GM12878 (cell line): ENCODE data around the gene ZBED5. TPM values are rescaled to one million over a fixed set of nuclear protein-coding genes. Genes with fewer than 3 reads are reported as not detected.

ENCODE experiments used
- BHLHE40 ChIP-seq, 2 experiments: fragments of 450-650 bp in 1 of 2; IDR thresholded peaks; 2 replicates each; pipeline ENCODE4 v1.6.1; 2011 to 2017; ENCODE audit warnings: low read depth in 2 of 2, borderline replicate concordance in 1 of 2, improper control_type of control experiment in 1 of 2, low read length in 1 of 2, mild to moderate bottlenecking in 1 of 2
- CHD4 ChIP-seq: fragments of 200-600 bp; sonication (generic); IDR thresholded peaks from 2 replicates; pipeline ENCODE4 v1.6.1; 2016; ENCODE audit warnings: mild to moderate bottlenecking
- CREB1 ChIP-seq: IDR thresholded peaks from 2 replicates; pipeline ENCODE4 v1.6.1; 2012; ENCODE audit warnings: low read depth, mild to moderate bottlenecking, inconsistent platforms
- GATAD2B ChIP-seq: fragments of 450-650 bp; conservative IDR thresholded peaks from 2 replicates; pipeline ENCODE4 v1.6.1; 2017; ENCODE audit warnings: low read depth, mild to moderate bottlenecking, moderate library complexity
- JUNB ChIP-seq: IDR thresholded peaks from 2 replicates; pipeline ENCODE4 v1.6.1; 2016; ENCODE audit warnings: antibody characterized with exemption, mild to moderate bottlenecking
- LARP7 ChIP-seq: fragments of 450-650 bp; IDR thresholded peaks from 2 replicates; pipeline ENCODE4 v1.6.1; 2017; ENCODE audit warnings: mild to moderate bottlenecking
- MEF2B ChIP-seq: fragments of 450-650 bp; IDR thresholded peaks from 2 replicates; pipeline ENCODE4 v1.6.1; 2018; ENCODE audit warnings: mild to moderate bottlenecking, moderate library complexity; ENCODE audit not compliant: partially characterized antibody, poor library complexity, severe bottlenecking
- NR2C1 ChIP-seq: fragments of 450-650 bp; IDR thresholded peaks from 2 replicates; pipeline ENCODE4 v1.6.1; 2017; ENCODE audit warnings: antibody characterized with exemption, mild to moderate bottlenecking, moderate library complexity
- PAX8 ChIP-seq: fragments of 450-650 bp; IDR thresholded peaks from 2 replicates; pipeline ENCODE4 v1.6.1; 2017; ENCODE audit warnings: mild to moderate bottlenecking, moderate library complexity
- RELA ChIP-seq: fragments of 450-650 bp; IDR thresholded peaks from 2 replicates; pipeline ENCODE4 v1.8.0; 2014; ENCODE audit warnings: borderline replicate concordance; ENCODE audit not compliant: partially characterized antibody
- SMARCA5 ChIP-seq: fragments of 450-650 bp; IDR thresholded peaks from 2 replicates; pipeline ENCODE4 v1.6.1; 2017; ENCODE audit warnings: mild to moderate bottlenecking
- SMC3 ChIP-seq: IDR thresholded peaks from 2 replicates; pipeline ENCODE4 v1.6.1; 2011; ENCODE audit warnings: low read length, improper control_type of control experiment, borderline replicate concordance
- SRF ChIP-seq, 2 experiments: IDR thresholded peaks; 2 replicates each; pipeline ENCODE4 v1.6.1; 2011; ENCODE audit warnings: low read depth in 2 of 2, low read length in 2 of 2, mild to moderate bottlenecking in 1 of 2, moderate library complexity in 1 of 2
- SUZ12 ChIP-seq: fragments of 200-600 bp; sonication (generic); IDR thresholded peaks from one replicate; pipeline ENCODE4 v1.6.1; 2018; ENCODE audit warnings: antibody characterized with exemption, mild to moderate bottlenecking; ENCODE audit not compliant: unreplicated experiment
- TBL1XR1 ChIP-seq: IDR thresholded peaks from 2 replicates; pipeline ENCODE4 v1.6.1; 2012; ENCODE audit warnings: low read depth, low read length, improper control_type of control experiment
- ZNF622 ChIP-seq: fragments of 450-650 bp; IDR thresholded peaks from 2 replicates; pipeline ENCODE4 v1.6.1; 2017; ENCODE audit warnings: mild to moderate bottlenecking, inconsistent platforms
- polyA plus RNA-seq, 11 experiments: library from polyadenylated mRNA; depleted of rRNA in 4 of 11; unstranded in 6 of 11; stranded (reverse) in 5 of 11; fragments of >200 nt; fragmentation: Nextera tagmentation in 4 of 11; fragmentation: Illumina TruSeq in 1 of 11; extraction: Ambion mirVana in 4 of 11; extraction: Trizol in 1 of 11; gene quantifications; 1 replicate in 1 of 11; 2 replicates in 10 of 11; pipeline versions ENCODE4 v1.2.1 to v1.2.3, GENCODE V29; 2011 to 2016; ENCODE audit warnings: inconsistent platforms in 2 of 11, missing spikeins in 2 of 11, low read depth in 1 of 11
- total RNA-seq, 4 experiments: library from RNA; depleted of rRNA in 3 of 4; stranded (reverse); fragments of >200 nt in 3 of 4; fragmentation: Illumina TruSeq in 1 of 4; extraction: Trizol in 1 of 4; gene quantifications; 2 replicates each; pipeline versions ENCODE4 v1.2.1 to v1.2.3, GENCODE V29; 2013 to 2021
- TF ChIP-seq, protein P1 (sequence below): fragments of 450-650 bp; formaldehyde crosslinking; IDR thresholded peaks from 2 replicates; pipeline ENCODE4 v1.4.0; 2022; ENCODE audit warnings: mild to moderate bottlenecking, moderate library complexity
- TF ChIP-seq, protein P2 (sequence below): fragments of 450-650 bp; IDR thresholded peaks from 2 replicates; pipeline ENCODE4 v1.6.1; 2018; ENCODE audit warnings: borderline replicate concordance, mild to moderate bottlenecking; ENCODE audit not compliant: partially characterized antibody
- TF ChIP-seq, protein P3 (sequence below): fragments of 450-650 bp; IDR thresholded peaks from 2 replicates; pipeline ENCODE4 v1.6.1; 2016; ENCODE audit warnings: mild to moderate bottlenecking, moderate library complexity, borderline replicate concordance

ZBED5 gene
- total and polyA plus RNA-seq, 10 of the 15 experiments (the other 5 are each of a cell fraction or from before 2014, with no cell fraction given): 27.3 to 86.8 (median 37.6) TPM

DNA sequence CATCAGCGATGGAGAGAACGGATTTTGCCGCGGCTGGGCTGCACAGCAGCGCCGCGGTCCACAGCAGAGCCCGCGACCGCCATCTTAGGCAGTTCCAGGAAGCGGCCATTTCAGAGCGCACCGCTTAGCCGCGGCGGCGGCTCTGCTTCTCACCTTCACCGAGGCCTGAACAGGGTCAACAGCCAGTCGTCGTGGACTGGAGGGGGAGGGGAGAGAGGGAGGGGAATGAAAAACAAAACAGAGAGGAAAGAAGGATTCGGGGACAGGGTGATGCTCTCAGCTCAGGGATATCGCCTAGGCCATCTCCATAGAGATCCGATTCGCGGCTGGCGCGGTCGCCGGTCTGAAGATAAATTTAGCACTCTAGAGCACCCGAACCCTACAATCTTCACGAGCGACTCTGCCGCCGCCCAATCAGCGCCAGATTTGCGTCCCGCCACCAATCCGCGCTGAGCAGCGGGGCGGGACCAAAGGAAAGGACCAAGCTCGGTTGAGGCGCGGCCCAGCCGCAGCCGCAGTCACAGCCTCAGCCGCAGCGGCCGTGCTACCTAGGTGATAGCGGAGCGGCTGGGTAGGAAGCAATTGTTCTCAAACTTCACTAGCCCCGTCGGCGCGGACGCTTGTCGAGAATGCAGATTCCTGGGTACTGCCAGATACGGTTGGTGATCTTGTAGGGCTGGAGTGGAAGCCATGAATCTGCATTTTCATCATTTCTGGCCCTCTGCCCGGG is at the start of gene ZBED5 (continued):
- 0 out of 4 replicates have a peak, but pooled peaks of 1 of the 2 experiments have one; percentile 48 for TF ChIP-seq SRF (IDR thresholded peaks at IDR 0.05; ENCODE audit: low read depth in 2 of 2, low read length in 2 of 2)
- peak; percentile 85 for TF ChIP-seq ZNF622
- TF ChIP-seq GATAD2B: peak; percentile 25
- TF ChIP-seq CREB1: peak; percentile 75; the same call in 1 of the 2 replicates
- TF ChIP-seq JUNB: no peak
- TF ChIP-seq MEF2B: peak; percentile 96
- no peak; the same call in 1 of the 2 replicates for TF ChIP-seq TBL1XR1
- TF ChIP-seq, protein P1, sequence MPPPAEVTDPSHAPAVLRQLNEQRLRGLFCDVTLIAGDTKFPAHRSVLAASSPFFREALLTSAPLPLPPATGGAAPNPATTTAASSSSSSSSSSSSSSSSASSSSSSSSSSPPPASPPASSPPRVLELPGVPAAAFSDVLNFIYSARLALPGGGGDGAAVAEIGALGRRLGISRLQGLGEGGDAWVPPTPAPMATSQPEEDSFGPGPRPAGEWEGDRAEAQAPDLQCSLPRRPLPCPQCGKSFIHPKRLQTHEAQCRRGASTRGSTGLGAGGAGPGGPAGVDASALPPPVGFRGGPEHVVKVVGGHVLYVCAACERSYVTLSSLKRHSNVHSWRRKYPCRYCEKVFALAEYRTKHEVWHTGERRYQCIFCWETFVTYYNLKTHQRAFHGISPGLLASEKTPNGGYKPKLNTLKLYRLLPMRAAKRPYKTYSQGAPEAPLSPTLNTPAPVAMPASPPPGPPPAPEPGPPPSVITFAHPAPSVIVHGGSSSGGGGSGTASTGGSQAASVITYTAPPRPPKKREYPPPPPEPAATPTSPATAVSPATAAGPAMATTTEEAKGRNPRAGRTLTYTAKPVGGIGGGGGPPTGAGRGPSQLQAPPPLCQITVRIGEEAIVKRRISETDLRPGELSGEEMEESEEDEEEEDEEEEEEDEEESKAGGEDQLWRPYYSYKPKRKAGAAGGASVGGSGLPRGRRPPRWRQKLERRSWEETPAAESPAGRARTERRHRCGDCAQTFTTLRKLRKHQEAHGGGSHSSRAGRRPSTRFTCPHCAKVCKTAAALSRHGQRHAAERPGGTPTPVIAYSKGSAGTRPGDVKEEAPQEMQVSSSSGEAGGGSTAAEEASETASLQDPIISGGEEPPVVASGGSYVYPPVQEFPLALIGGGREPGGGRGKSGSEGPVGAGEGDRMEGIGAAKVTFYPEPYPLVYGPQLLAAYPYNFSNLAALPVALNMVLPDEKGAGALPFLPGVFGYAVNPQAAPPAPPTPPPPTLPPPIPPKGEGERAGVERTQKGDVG: no peak
- TF ChIP-seq RELA: peak; percentile 29
- TF ChIP-seq, protein P2, sequence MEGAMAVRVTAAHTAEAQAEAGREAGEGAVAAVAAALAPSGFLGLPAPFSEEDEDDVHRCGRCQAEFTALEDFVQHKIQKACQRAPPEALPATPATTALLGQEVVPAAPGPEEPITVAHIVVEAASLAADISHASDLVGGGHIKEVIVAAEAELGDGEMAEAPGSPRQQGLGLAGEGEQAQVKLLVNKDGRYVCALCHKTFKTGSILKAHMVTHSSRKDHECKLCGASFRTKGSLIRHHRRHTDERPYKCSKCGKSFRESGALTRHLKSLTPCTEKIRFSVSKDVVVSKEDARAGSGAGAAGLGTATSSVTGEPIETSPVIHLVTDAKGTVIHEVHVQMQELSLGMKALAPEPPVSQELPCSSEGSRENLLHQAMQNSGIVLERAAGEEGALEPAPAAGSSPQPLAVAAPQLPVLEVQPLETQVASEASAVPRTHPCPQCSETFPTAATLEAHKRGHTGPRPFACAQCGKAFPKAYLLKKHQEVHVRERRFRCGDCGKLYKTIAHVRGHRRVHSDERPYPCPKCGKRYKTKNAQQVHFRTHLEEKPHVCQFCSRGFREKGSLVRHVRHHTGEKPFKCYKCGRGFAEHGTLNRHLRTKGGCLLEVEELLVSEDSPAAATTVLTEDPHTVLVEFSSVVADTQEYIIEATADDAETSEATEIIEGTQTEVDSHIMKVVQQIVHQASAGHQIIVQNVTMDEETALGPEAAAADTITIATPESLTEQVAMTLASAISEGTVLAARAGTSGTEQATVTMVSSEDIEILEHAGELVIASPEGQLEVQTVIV: no peak
- no peak for TF ChIP-seq SUZ12
- TF ChIP-seq NR2C1: peak; percentile 88
- peak; percentile 6 to 65; a peak in 2 of 4 replicates for TF ChIP-seq BHLHE40 (IDR thresholded peaks at IDR 0.05; ENCODE audit: borderline replicate concordance in 1 of 2, low read depth in 2 of 2, low read length in 1 of 2)
- TF ChIP-seq, protein P3, sequence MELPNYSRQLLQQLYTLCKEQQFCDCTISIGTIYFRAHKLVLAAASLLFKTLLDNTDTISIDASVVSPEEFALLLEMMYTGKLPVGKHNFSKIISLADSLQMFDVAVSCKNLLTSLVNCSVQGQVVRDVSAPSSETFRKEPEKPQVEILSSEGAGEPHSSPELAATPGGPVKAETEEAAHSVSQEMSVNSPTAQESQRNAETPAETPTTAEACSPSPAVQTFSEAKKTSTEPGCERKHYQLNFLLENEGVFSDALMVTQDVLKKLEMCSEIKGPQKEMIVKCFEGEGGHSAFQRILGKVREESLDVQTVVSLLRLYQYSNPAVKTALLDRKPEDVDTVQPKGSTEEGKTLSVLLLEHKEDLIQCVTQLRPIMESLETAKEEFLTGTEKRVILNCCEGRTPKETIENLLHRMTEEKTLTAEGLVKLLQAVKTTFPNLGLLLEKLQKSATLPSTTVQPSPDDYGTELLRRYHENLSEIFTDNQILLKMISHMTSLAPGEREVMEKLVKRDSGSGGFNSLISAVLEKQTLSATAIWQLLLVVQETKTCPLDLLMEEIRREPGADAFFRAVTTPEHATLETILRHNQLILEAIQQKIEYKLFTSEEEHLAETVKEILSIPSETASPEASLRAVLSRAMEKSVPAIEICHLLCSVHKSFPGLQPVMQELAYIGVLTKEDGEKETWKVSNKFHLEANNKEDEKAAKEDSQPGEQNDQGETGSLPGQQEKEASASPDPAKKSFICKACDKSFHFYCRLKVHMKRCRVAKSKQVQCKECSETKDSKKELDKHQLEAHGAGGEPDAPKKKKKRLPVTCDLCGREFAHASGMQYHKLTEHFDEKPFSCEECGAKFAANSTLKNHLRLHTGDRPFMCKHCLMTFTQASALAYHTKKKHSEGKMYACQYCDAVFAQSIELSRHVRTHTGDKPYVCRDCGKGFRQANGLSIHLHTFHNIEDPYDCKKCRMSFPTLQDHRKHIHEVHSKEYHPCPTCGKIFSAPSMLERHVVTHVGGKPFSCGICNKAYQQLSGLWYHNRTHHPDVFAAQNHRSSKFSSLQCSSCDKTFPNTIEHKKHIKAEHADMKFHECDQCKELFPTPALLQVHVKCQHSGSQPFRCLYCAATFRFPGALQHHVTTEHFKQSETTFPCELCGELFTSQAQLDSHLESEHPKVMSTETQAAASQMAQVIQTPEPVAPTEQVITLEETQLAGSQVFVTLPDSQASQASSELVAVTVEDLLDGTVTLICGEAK: no peak
- TF ChIP-seq PAX8: no peak
- no peak; the same call in 1 of the 2 replicates for TF ChIP-seq LARP7
- no peak for TF ChIP-seq CHD4
- TF ChIP-seq SMC3: no peak
- TF ChIP-seq SMARCA5: peak; percentile 65; the same call in 1 of the 2 replicates
